Measurements from ENCODE around the gene WDR1.
A peak's percentile ranks its signal among the peaks of the same experiment; 100 is the strongest.

WDR1 gene

DNA sequence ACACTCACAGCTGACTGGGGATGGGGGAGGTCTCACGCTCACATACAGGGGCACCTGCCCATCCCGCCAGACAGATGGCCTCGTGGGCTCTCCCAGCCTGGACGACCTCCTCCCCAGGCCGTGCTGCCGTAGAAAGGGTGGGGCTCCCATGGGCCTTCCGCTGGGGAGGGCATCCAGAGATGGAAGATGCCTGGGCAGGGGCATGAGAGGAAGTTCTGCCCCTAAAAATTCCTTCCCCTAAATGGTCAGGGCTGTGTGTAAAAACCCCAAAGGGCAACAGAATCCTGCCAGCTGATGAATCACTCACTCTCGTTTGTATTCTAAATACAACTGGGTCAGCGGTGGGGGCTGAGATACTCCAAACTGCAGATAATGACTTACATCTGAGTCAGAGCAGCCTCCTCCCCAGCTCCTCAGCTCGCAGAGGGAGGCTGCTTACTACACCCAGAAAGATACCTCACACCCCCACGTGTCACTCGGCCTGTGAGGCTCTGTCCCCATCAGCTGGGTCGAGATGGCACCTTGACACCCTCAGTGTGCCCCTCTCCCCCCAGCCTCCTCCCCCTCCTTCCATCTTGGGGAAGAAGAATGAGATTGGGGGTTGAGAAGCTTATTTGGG, 10.1 kb downstream of the WDR1 start:
- TF ChIP-seq, protein P1, sequence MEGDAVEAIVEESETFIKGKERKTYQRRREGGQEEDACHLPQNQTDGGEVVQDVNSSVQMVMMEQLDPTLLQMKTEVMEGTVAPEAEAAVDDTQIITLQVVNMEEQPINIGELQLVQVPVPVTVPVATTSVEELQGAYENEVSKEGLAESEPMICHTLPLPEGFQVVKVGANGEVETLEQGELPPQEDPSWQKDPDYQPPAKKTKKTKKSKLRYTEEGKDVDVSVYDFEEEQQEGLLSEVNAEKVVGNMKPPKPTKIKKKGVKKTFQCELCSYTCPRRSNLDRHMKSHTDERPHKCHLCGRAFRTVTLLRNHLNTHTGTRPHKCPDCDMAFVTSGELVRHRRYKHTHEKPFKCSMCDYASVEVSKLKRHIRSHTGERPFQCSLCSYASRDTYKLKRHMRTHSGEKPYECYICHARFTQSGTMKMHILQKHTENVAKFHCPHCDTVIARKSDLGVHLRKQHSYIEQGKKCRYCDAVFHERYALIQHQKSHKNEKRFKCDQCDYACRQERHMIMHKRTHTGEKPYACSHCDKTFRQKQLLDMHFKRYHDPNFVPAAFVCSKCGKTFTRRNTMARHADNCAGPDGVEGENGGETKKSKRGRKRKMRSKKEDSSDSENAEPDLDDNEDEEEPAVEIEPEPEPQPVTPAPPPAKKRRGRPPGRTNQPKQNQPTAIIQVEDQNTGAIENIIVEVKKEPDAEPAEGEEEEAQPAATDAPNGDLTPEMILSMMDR (IDR thresholded peaks at IDR 0.05), result no peak
- H3K27ac ChIP-seq, result peak overlapping the region; percentile 39
- peaks cover 5 to 48% of the 10 kb centered on the region in 2 experiments for H3K4me1 ChIP-seq (ENCODE audit: control insufficient read depth in 1 of 2, insufficient read depth in 1 of 2, low read depth in 1 of 2, low read length in 1 of 2)
- H3K4me3 ChIP-seq (ENCODE audit: low read depth in 1 of 2, low read length in 1 of 2), result no peak overlapping the region
- H3K27me3 ChIP-seq, result no peaks in the 10 kb centered on the region
- peaks cover 98% of the 10 kb centered on the region for H3K36me3 ChIP-seq
- H3K9me3 ChIP-seq, result no peaks in the 10 kb centered on the region

DNA sequence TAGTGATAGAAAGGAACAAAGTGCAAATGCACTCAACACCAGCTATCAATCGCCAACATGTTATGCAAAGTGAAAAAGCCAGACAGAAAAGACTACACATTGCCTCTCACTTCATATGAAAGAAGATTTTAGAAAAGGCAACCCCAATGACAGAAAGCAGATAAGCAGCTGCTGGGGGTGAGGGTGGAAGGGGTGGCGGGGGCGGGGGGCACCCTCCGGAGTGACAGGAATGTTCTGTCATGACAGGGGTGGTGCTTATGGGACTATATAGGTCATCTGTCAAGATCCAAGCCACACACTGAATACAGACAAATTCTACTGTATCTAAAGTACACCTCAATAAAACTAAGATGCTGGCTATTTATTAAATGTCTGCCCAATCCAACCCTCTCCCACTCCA, 10.7 kb downstream of the WDR1 start:
- peaks cover 9 to 48% of the 10 kb centered on the region in 2 experiments for H3K4me1 ChIP-seq (ENCODE audit: control insufficient read depth in 1 of 2, insufficient read depth in 1 of 2, low read depth in 1 of 2, low read length in 1 of 2)
- H3K27me3 ChIP-seq, result no peaks in the 10 kb centered on the region
- TF ChIP-seq, protein P1 (IDR thresholded peaks at IDR 0.05), result no peak
- no peak overlapping the region for H3K4me3 ChIP-seq (ENCODE audit: low read depth in 1 of 2, low read length in 1 of 2)
- H3K9me3 ChIP-seq, result no peaks in the 10 kb centered on the region
- H3K36me3 ChIP-seq, result peaks cover 98% of the 10 kb centered on the region
- H3K27ac ChIP-seq, result peak overlapping the region; percentile 39

DNA sequence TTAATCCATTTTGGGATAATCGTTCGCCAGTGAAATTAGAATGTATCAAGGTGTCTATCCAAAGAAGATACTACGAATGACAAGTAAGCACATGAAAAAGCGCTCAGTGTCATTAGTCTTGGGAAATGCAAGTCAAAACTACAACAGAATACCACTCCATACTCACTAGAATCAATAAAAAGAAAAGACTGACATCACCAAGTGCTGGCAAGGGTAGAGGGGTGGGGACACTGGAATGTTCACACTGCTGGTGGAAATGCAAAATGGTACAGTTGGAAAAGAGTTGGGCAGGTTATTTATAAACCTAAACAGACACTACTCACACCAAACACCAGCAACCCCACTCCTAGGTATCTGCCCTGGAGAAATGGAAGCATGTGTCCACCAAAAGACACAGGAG, 11.2 kb downstream of the WDR1 start:
- H3K27me3 ChIP-seq, result no peaks in the 10 kb centered on the region
- H3K4me1 ChIP-seq (ENCODE audit: control insufficient read depth in 1 of 2, insufficient read depth in 1 of 2, low read depth in 1 of 2, low read length in 1 of 2), result peaks cover 11 to 51% of the 10 kb centered on the region in 2 experiments
- no peaks in the 10 kb centered on the region for H3K9me3 ChIP-seq
- TF ChIP-seq, protein P1 (IDR thresholded peaks at IDR 0.05), result no peak
- peaks cover 98% of the 10 kb centered on the region for H3K36me3 ChIP-seq
- H3K4me3 ChIP-seq (ENCODE audit: low read depth in 1 of 2, low read length in 1 of 2), result no peak overlapping the region
- H3K27ac ChIP-seq, result peak overlapping the region; percentile 43

DNA sequence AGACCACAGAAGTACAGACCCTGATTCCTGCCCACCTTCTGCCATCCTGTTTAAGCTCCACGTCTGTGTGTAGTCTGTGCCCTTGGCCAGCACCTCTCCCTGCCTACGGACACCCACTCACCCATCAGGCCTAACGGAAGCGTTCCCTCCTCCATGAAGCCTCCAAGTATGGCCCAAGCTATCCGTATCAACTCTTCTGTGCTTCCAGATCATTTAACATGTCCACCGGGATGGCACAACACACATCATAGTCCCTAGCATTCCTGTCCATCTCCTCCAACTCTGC, 11.7 kb downstream of the WDR1 start:
- peaks cover 98% of the 10 kb centered on the region for H3K36me3 ChIP-seq
- peak overlapping the region; percentile 43 for H3K27ac ChIP-seq
- peaks cover 11 to 46% of the 10 kb centered on the region in 2 experiments for H3K4me1 ChIP-seq (ENCODE audit: control insufficient read depth in 1 of 2, insufficient read depth in 1 of 2, low read depth in 1 of 2, low read length in 1 of 2)

DNA sequence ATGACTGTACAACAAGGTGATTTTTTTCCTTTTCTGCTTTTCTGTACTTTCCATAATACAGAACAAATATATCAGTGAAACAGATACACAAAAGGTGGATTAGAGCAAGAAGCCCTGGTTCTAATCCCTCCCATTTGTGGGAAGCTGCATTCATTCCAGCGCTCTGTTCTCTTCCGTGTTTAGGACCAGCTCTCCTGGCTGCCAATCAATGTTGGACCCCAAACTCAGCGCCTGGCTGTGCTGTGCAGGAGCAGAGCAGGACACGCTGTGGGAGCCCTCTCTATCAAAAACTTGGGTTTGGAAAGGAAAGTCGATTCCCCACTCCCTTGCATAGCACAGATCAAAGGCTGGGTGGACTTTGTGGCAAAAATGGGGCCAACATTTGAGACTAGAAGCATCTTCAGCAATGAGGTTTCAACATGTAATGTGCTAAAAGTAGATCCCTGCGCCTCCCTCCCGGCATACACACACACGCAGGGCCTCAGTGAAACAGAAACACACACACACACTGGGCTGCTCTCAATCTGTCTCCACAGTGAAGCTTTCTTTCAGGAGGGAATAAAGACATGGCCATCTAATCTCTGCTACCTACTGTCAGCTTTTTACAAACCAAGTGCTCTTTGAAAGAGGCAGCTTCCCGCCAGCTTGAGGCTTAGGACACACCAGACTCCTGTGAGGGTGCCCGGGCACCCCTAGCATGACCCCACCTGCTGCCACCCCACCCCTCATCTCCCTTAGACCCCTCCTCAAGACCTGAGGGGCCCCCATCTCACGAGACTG, 12.2 kb downstream of the WDR1 start:
- no peaks in the 10 kb centered on the region for H3K27me3 ChIP-seq
- H3K36me3 ChIP-seq, result peaks cover 98% of the 10 kb centered on the region
- no peaks in the 10 kb centered on the region for H3K9me3 ChIP-seq
- H3K4me1 ChIP-seq (ENCODE audit: control insufficient read depth in 1 of 2, insufficient read depth in 1 of 2, low read depth in 1 of 2, low read length in 1 of 2), result peaks cover 11 to 41% of the 10 kb centered on the region in 2 experiments
- H3K4me3 ChIP-seq (ENCODE audit: low read depth in 1 of 2, low read length in 1 of 2), result no peak overlapping the region
- peak overlapping the region; percentile 43 for H3K27ac ChIP-seq
- TF ChIP-seq, protein P1 (IDR thresholded peaks at IDR 0.05), result no peak

More for the DNA sequence above, 11.7 kb downstream of the WDR1 start:
- Histone ChIP-seq H3K9me3 (no peaks in the 10 kb centered on the region), H3K4me3 (ENCODE audit: low read depth in 1 of 2, low read length in 1 of 2) (no peak overlapping the region), H3K27me3 (no peaks in the 10 kb centered on the region)
- TF ChIP-seq, protein P1 (IDR thresholded peaks at IDR 0.05), result no peak
